ENCODE data around the gene CPHXL. TPM values are rescaled to one million over a fixed set of nuclear protein-coding genes. Genes with fewer than 3 reads are reported as not detected.

The CPHXL gene
- polyA plus RNA-seq, 1 donor from 2014 or later, result not detected

DNA sequence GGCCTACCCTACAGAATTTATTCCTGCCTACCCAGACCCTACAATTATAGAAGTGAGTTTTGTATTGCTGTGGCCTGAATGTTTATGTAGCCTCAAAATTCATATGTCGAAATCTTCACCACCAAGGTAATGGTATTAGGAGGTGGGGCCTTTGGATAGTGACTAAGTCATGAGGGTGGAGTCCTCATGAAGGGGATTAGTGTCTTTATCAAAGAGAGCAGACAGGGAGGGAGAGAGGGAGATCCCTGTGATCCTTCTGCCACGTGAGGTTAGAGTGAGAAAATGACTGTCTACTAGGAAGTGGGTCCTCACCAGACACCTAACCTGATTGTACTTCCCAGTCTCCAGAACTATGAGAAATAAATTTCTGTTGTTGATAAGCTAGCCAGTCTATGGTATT is 24.0 kb downstream of the CPHXL start:
- H3K36me3 ChIP-seq (ENCODE audit: insufficient read depth, low read length), result no peaks in the 10 kb centered on the region
- H3K9me3 ChIP-seq (ENCODE audit: low read length), result no peaks in the 10 kb centered on the region
- no peak overlapping the region for H3K27ac ChIP-seq (ENCODE audit: low read length)
- no peak overlapping the region for H2AFZ ChIP-seq (ENCODE audit: low read depth, low read length)
- no peaks in the 10 kb centered on the region for H3F3A ChIP-seq (ENCODE audit: insufficient read depth, low read length, poor library complexity, severe bottlenecking)
- H3K79me2 ChIP-seq (replicated peaks; ENCODE audit: insufficient read depth, low read length), result no peaks in the 10 kb centered on the region
- H4K20me1 ChIP-seq (ENCODE audit: insufficient read depth), result no peaks in the 10 kb centered on the region
- no peaks in the 10 kb centered on the region for H3K27me3 ChIP-seq (ENCODE audit: insufficient read depth, low read depth, low read length)
- H3K4me3 ChIP-seq (ENCODE audit: low read length), result no peak overlapping the region
- H3K9ac ChIP-seq (ENCODE audit: low read length), result no peak overlapping the region
- no peaks in the 10 kb centered on the region for H3K9me2 ChIP-seq (ENCODE audit: insufficient read depth, low read length)
- TF ChIP-seq POLR2AphosphoS5 (IDR thresholded peaks at IDR 0.05) (no peak), EP300 (conservative IDR thresholded peaks at IDR 0.05; ENCODE audit: poor library complexity, severe bottlenecking) (no peak), SMC3 (conservative IDR thresholded peaks at IDR 0.05; ENCODE audit: poor library complexity) (no peak), TAF1 (IDR thresholded peaks at IDR 0.05; ENCODE audit: low read depth) (no peak), RAD21 (conservative IDR thresholded peaks at IDR 0.05) (no peak), EZH2 (IDR thresholded peaks at IDR 0.05; ENCODE audit: borderline replicate concordance, insufficient read depth, low read length, poor library complexity, severe bottlenecking) (no peak), MXI1 (conservative IDR thresholded peaks at IDR 0.05; ENCODE audit: poor library complexity, severe bottlenecking) (no peak)
- TF ChIP-seq, protein P1, sequence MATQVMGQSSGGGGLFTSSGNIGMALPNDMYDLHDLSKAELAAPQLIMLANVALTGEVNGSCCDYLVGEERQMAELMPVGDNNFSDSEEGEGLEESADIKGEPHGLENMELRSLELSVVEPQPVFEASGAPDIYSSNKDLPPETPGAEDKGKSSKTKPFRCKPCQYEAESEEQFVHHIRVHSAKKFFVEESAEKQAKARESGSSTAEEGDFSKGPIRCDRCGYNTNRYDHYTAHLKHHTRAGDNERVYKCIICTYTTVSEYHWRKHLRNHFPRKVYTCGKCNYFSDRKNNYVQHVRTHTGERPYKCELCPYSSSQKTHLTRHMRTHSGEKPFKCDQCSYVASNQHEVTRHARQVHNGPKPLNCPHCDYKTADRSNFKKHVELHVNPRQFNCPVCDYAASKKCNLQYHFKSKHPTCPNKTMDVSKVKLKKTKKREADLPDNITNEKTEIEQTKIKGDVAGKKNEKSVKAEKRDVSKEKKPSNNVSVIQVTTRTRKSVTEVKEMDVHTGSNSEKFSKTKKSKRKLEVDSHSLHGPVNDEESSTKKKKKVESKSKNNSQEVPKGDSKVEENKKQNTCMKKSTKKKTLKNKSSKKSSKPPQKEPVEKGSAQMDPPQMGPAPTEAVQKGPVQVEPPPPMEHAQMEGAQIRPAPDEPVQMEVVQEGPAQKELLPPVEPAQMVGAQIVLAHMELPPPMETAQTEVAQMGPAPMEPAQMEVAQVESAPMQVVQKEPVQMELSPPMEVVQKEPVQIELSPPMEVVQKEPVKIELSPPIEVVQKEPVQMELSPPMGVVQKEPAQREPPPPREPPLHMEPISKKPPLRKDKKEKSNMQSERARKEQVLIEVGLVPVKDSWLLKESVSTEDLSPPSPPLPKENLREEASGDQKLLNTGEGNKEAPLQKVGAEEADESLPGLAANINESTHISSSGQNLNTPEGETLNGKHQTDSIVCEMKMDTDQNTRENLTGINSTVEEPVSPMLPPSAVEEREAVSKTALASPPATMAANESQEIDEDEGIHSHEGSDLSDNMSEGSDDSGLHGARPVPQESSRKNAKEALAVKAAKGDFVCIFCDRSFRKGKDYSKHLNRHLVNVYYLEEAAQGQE (IDR thresholded peaks at IDR 0.05; ENCODE audit: borderline replicate concordance), result no peak
- TF ChIP-seq, protein P2, sequence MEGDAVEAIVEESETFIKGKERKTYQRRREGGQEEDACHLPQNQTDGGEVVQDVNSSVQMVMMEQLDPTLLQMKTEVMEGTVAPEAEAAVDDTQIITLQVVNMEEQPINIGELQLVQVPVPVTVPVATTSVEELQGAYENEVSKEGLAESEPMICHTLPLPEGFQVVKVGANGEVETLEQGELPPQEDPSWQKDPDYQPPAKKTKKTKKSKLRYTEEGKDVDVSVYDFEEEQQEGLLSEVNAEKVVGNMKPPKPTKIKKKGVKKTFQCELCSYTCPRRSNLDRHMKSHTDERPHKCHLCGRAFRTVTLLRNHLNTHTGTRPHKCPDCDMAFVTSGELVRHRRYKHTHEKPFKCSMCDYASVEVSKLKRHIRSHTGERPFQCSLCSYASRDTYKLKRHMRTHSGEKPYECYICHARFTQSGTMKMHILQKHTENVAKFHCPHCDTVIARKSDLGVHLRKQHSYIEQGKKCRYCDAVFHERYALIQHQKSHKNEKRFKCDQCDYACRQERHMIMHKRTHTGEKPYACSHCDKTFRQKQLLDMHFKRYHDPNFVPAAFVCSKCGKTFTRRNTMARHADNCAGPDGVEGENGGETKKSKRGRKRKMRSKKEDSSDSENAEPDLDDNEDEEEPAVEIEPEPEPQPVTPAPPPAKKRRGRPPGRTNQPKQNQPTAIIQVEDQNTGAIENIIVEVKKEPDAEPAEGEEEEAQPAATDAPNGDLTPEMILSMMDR (IDR thresholded peaks at IDR 0.05; ENCODE audit: poor library complexity, severe bottlenecking), result no peak
- no peak overlapping the region for H3K4me2 ChIP-seq (ENCODE audit: low read length)

DNA sequence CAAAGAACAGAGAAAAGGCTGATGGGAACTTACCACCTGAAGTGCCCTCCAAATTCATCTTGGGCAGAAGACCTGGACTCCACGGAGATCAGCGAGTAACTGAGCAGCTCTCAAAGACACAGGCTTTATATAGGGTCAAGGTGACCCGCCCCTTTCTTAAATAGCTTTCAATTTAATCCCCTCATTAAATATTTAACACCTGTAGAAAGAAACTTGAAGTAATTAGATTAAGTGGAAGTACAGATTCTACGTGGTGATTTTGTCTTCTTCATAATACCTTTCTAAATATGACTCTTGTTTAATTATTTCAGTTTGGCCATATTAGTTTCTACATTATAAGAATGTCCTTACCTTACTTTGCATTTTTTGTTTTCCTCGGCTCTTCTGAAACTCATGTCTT is 24.9 kb downstream of the CPHXL start, which contains the start of gene DUXB:
TSS of gene DUXB (minus strand) at position 101 of the 400 bp plus-strand sequence. CDS start at position 58, 43 bp downstream.
- H2AFZ ChIP-seq (ENCODE audit: low read depth, low read length), result no peak within 1 kb of the TSS
- H3K9me2 ChIP-seq (ENCODE audit: insufficient read depth, low read length), result no peaks in the 10 kb centered on the region
- no peak within 1 kb of the TSS for H3K9ac ChIP-seq (ENCODE audit: low read length)
- no peak within 1 kb of the TSS for H3K4me3 ChIP-seq (ENCODE audit: low read length)
- no peak within 1 kb of the TSS for H3K27ac ChIP-seq (ENCODE audit: low read length)
- no peaks in the 10 kb centered on the region for H3K79me2 ChIP-seq (replicated peaks; ENCODE audit: insufficient read depth, low read length)
- no peaks in the 10 kb centered on the region for H3K36me3 ChIP-seq (ENCODE audit: insufficient read depth, low read length)
- no peaks in the 10 kb centered on the region for H3F3A ChIP-seq (ENCODE audit: insufficient read depth, low read length, poor library complexity, severe bottlenecking)
- H4K20me1 ChIP-seq (ENCODE audit: insufficient read depth), result no peaks in the 10 kb centered on the region
- H3K4me2 ChIP-seq (ENCODE audit: low read length), result no peak within 1 kb of the TSS
- H3K27me3 ChIP-seq (ENCODE audit: insufficient read depth, low read depth, low read length), result no peaks in the 10 kb centered on the region
- TF ChIP-seq RAD21 (conservative IDR thresholded peaks at IDR 0.05) (no peak), EZH2 (IDR thresholded peaks at IDR 0.05; ENCODE audit: borderline replicate concordance, insufficient read depth, low read length, poor library complexity, severe bottlenecking) (no peak), SMC3 (conservative IDR thresholded peaks at IDR 0.05; ENCODE audit: poor library complexity) (no peak)
- H3K9me3 ChIP-seq (ENCODE audit: low read length), result no peaks in the 10 kb centered on the region

Data from neural cell (in vitro differentiated cells).